GM12878 (cell line): ENCODE data around the gene USB1.

Experiments
- POLR2AphosphoS5 ChIP-seq: IDR thresholded peaks from 2 replicates; pipeline ENCODE4 v1.6.1; 2011; ENCODE audit warnings: mild to moderate bottlenecking, low read length, inconsistent platforms
- TF ChIP-seq, protein P1 (sequence below): fragments of 450-650 bp; IDR thresholded peaks from 2 replicates; pipeline ENCODE4 v1.6.1; 2016; ENCODE audit warnings: mild to moderate bottlenecking
- TF ChIP-seq, protein P2 (sequence below), 3 experiments: IDR thresholded peaks in 2 of 3; conservative IDR thresholded peaks in 1 of 3; 2 replicates each; pipeline ENCODE4 v1.5.1; 2011; ENCODE audit warnings: low read depth in 3 of 3, low read length in 3 of 3, mild to moderate bottlenecking in 3 of 3, control low read depth in 2 of 3, moderate library complexity in 2 of 3, inconsistent platforms in 1 of 3, mixed read lengths in 1 of 3; ENCODE audit not compliant: control insufficient read depth in 2 of 3, insufficient read depth in 1 of 3; ENCODE audit errors: extremely low read depth in 1 of 3
- TF ChIP-seq, protein P3 (sequence below): fragments of 450-650 bp; IDR thresholded peaks from 2 replicates; pipeline ENCODE4 v1.6.1; 2017; ENCODE audit warnings: mild to moderate bottlenecking, moderate library complexity

DNA sequence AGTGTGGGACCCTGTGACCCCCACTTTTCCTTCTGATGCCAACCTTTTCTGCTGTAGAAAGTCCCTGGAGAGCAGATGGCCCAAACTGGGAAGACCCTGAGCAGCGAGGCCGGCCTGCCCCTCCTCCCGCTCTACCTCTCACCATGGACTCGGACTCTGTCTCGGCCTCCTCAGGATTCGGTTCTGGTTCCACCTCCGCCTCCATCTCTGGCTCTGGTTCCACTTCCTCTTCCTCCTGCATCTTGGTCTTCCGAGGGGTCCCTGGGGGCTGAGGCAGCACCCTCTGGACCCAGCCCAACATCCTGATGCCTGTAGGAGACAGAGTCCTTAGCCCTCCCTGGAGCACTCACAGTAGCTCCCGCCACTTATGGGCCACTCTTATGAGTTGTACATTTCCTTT, 34.2 kb upstream of the USB1 start:
- TF ChIP-seq, protein P1, sequence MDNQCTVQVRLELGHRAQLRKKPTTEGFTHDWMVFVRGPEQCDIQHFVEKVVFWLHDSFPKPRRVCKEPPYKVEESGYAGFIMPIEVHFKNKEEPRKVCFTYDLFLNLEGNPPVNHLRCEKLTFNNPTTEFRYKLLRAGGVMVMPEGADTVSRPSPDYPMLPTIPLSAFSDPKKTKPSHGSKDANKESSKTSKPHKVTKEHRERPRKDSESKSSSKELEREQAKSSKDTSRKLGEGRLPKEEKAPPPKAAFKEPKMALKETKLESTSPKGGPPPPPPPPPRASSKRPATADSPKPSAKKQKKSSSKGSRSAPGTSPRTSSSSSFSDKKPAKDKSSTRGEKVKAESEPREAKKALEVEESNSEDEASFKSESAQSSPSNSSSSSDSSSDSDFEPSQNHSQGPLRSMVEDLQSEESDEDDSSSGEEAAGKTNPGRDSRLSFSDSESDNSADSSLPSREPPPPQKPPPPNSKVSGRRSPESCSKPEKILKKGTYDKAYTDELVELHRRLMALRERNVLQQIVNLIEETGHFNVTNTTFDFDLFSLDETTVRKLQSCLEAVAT, result no peak
- TF ChIP-seq, protein P2, sequence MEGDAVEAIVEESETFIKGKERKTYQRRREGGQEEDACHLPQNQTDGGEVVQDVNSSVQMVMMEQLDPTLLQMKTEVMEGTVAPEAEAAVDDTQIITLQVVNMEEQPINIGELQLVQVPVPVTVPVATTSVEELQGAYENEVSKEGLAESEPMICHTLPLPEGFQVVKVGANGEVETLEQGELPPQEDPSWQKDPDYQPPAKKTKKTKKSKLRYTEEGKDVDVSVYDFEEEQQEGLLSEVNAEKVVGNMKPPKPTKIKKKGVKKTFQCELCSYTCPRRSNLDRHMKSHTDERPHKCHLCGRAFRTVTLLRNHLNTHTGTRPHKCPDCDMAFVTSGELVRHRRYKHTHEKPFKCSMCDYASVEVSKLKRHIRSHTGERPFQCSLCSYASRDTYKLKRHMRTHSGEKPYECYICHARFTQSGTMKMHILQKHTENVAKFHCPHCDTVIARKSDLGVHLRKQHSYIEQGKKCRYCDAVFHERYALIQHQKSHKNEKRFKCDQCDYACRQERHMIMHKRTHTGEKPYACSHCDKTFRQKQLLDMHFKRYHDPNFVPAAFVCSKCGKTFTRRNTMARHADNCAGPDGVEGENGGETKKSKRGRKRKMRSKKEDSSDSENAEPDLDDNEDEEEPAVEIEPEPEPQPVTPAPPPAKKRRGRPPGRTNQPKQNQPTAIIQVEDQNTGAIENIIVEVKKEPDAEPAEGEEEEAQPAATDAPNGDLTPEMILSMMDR (IDR thresholded peaks at IDR 0.05 in 2 of 3, conservative IDR thresholded peaks at IDR 0.05 in 1 of 3; ENCODE audit: control insufficient read depth in 2 of 3, extremely low read depth in 1 of 3, insufficient read depth in 1 of 3, low read depth in 3 of 3, low read length in 3 of 3), result no peak
- no peak for TF ChIP-seq POLR2AphosphoS5
- TF ChIP-seq, protein P3, sequence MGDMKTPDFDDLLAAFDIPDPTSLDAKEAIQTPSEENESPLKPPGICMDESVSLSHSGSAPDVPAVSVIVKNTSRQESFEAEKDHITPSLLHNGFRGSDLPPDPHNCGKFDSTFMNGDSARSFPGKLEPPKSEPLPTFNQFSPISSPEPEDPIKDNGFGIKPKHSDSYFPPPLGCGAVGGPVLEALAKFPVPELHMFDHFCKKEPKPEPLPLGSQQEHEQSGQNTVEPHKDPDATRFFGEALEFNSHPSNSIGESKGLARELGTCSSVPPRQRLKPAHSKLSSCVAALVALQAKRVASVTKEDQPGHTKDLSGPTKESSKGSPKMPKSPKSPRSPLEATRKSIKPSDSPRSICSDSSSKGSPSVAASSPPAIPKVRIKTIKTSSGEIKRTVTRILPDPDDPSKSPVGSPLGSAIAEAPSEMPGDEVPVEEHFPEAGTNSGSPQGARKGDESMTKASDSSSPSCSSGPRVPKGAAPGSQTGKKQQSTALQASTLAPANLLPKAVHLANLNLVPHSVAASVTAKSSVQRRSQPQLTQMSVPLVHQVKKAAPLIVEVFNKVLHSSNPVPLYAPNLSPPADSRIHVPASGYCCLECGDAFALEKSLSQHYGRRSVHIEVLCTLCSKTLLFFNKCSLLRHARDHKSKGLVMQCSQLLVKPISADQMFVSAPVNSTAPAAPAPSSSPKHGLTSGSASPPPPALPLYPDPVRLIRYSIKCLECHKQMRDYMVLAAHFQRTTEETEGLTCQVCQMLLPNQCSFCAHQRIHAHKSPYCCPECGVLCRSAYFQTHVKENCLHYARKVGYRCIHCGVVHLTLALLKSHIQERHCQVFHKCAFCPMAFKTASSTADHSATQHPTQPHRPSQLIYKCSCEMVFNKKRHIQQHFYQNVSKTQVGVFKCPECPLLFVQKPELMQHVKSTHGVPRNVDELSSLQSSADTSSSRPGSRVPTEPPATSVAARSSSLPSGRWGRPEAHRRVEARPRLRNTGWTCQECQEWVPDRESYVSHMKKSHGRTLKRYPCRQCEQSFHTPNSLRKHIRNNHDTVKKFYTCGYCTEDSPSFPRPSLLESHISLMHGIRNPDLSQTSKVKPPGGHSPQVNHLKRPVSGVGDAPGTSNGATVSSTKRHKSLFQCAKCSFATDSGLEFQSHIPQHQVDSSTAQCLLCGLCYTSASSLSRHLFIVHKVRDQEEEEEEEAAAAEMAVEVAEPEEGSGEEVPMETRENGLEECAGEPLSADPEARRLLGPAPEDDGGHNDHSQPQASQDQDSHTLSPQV, result no peak
